Fibroblast of lung (primary cell): ENCODE measurements around the gene SEMA4G. TPM values are rescaled to one million over a fixed set of nuclear protein-coding genes. Genes with fewer than 3 reads are reported as not detected.

ENCODE experiments used
- DNase-seq, 2 donors: peaks; one replicate each; pipeline versions ENCODE4 v3.0.0 to v3.0.0-alpha.2; 2010; ENCODE audit warnings: low read depth in 2 of 2
- H2AFZ ChIP-seq: 2 replicates; pipeline ENCODE4 v1.5.1; 2012; ENCODE audit warnings: low read length, control low read depth, inconsistent platforms
- H3K27ac ChIP-seq: 2 replicates; pipeline ENCODE4 v1.5.1; 2011; ENCODE audit warnings: low read length, control low read depth; ENCODE audit not compliant: insufficient read depth
- H3K27me3 ChIP-seq: 2 replicates; pipeline ENCODE4 v1.5.1; 2011; ENCODE audit warnings: mild to moderate bottlenecking, low read length; ENCODE audit not compliant: control insufficient read depth, insufficient read depth
- H3K36me3 ChIP-seq: 2 replicates; pipeline ENCODE4 v1.5.1; 2011; ENCODE audit warnings: low read length; ENCODE audit not compliant: control insufficient read depth, insufficient read depth
- H3K4me1 ChIP-seq: 2 replicates; pipeline ENCODE4 v1.5.1; 2011; ENCODE audit warnings: low read length; ENCODE audit not compliant: control insufficient read depth, insufficient read depth; ENCODE audit errors: extremely low read depth
- H3K4me2 ChIP-seq: 2 replicates; pipeline ENCODE4 v1.5.1; 2011; ENCODE audit warnings: low read length, control low read depth; ENCODE audit not compliant: insufficient read depth; ENCODE audit errors: extremely low read depth
- H3K4me3 ChIP-seq, 4 experiments: fragments of 200-600 bp in 1 of 4; sonication (generic) in 1 of 4; replicated peaks in 1 of 4; 2 replicates each; pipeline ENCODE4 v1.5.1; 2011 to 2016; ENCODE audit warnings: low read length in 4 of 4, low read depth in 3 of 4, mild to moderate bottlenecking in 3 of 4, control low read depth in 2 of 4, inconsistent platforms in 1 of 4, mixed read lengths in 1 of 4; ENCODE audit not compliant: insufficient read depth in 1 of 4; ENCODE audit errors: control extremely low read depth in 1 of 4
- H3K79me2 ChIP-seq: 2 replicates; pipeline ENCODE4 v1.5.1; 2012; ENCODE audit warnings: mild to moderate bottlenecking, low read length, inconsistent platforms; ENCODE audit not compliant: control insufficient read depth, insufficient read depth
- H3K9ac ChIP-seq: 2 replicates; pipeline ENCODE4 v1.5.1; 2011; ENCODE audit warnings: mild to moderate bottlenecking, low read length, control low read depth; ENCODE audit not compliant: insufficient read depth
- H3K9me3 ChIP-seq: 2 replicates; pipeline ENCODE4 v1.5.1; 2012; ENCODE audit warnings: low read depth, low read length; ENCODE audit not compliant: control insufficient read depth, insufficient read depth
- H4K20me1 ChIP-seq: 2 replicates; pipeline ENCODE4 v1.5.1; 2011; ENCODE audit warnings: low read length; ENCODE audit not compliant: control insufficient read depth, insufficient read depth; ENCODE audit errors: extremely low read depth
- CTCF ChIP-seq, 2 donors: IDR thresholded peaks in 1 of 2; conservative IDR thresholded peaks in 1 of 2; 1 replicate in 1 of 2; 2 replicates in 1 of 2; pipeline ENCODE4 v1.5.1; 2011 to 2012; ENCODE audit warnings: low read length in 2 of 2, control low read depth in 1 of 2, inconsistent platforms in 1 of 2, low read depth in 1 of 2, mild to moderate bottlenecking in 1 of 2
- EZH2 ChIP-seq: IDR thresholded peaks from 2 replicates; pipeline ENCODE4 v1.5.1; 2012; ENCODE audit warnings: low read length, control low read depth, mild to moderate bottlenecking; ENCODE audit errors: missing control alignments
- polyA plus RNA-seq, 2 donors: library from polyadenylated mRNA; depleted of rRNA in 1 of 2; stranded (reverse) in 1 of 2; unstranded in 1 of 2; fragments of >200 nt; gene quantifications; 2 replicates each; pipeline ENCODE4 v1.2.1, GENCODE V29; 2011 to 2012; ENCODE audit warnings: missing spikeins in 1 of 2
- total RNA-seq: library from RNA; depleted of rRNA; stranded (reverse); fragments of >200 nt; gene quantifications from 2 replicates; pipeline ENCODE4 v1.2.1, GENCODE V29; 2014

Gene SEMA4G
- total and polyA plus RNA-seq, 2 donors (not counting 1 experiment from before 2014, with no cell fraction given): 1.8 to 3.2 TPM

DNA sequence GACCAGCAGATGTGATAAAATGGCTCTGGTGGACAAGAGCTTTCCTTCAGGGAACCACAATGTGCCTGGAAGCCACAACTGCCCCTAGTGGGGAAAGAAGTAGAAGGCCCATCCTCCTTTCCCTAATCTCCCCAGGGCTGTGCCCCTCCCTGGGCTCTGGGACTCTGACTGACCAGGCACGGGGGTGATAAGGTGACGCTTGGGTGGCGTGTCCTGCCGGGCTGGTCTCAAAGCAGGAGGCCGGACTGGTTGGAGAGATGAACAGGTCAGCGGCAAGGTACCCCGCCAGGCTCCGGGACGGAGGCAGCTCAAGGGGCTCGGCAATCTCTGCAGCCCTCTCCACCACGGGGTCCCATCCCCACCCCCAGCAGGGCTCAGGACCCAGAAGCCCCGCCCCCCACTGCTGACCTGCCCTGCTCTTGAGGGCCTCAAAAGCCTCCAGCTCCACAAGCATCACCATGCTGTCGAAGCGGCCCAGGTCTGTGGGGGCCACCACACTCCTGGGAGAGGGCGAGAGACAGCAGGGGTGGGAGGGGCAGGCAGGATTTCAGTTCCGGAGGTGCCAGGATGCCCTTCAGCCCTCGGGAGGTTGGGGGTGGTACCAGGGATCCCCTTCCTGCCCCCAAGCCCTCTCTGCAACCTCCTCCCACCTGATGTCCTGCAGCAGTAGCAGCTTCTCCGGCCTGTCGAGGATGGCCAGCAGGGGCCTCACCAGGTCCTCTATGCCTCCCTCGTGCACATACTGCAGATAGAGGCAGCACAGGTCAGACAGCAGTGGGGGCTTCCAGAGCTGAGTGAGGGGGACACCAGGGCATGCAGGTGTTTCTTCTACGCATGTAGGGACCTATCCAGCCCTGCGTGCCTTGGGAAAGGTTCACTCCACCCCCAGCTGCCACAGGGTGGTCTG lies 42.5 kb downstream of the SEMA4G start:
- Histone ChIP-seq H3K9me3 (no peaks in the 10 kb centered on the region), H3K27ac (no peak overlapping the region), H3K36me3 (peaks cover 9% of the 10 kb centered on the region), H2AFZ (no peak overlapping the region), H3K9ac (no peak overlapping the region), H3K4me1 (peaks cover 32% of the 10 kb centered on the region), H4K20me1 (no peaks in the 10 kb centered on the region), H3K27me3 (no peaks in the 10 kb centered on the region), H3K79me2 (no peaks in the 10 kb centered on the region), H3K4me2 (no peak overlapping the region), H3K4me3 (no peak overlapping the region)
- TF ChIP-seq CTCF (conservative IDR thresholded peaks at IDR 0.05 in 1 of 2, IDR thresholded peaks at IDR 0.05 in 1 of 2; ENCODE audit: low read depth in 1 of 2, low read length in 2 of 2): peak; percentile 40 to 52
- TF ChIP-seq EZH2: no peak
- DNase-seq: no peak

DNA sequence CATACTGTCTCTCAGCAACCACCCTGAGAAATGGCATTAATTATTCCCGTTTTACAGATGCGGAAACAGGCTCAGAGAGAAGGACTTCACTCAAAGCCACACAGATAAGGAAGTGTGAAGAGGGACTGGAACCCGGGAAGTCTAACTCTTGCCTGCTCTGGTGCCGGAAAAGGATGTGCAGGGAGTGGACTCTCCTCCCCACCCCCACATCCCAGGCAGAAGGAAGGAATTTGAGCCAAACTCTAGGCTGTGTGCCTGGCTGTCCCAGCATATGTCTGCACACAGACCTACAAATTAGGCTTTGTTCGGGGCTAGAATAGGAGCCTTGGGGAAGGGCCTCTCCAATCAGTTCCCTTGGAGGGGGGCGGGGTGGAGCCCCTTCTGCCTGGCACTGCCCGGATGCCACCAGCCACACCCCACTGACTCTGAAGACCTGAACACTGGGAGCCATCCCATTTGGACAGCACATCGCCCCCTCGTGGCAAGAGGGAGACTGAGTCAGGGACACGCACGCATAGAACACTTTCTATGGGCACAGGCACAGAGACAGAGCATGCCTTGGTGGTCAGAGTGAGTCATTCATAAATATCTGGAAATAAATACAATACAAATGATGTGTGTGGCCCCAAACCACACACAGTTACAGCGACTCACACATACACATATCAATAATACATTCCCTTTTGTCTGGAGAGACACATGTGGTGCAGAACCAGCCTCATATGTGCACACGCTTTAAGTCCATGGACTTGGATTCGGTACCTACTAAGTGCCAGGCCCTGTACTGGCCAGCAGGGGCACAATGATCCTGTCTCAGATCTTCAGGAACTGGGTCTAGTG lies 43.4 kb downstream of the SEMA4G start:
- H3K9me3 ChIP-seq: no peaks in the 10 kb centered on the region
- no peak overlapping the region for H2AFZ ChIP-seq
- peak; percentile 75 for TF ChIP-seq CTCF (conservative IDR thresholded peaks at IDR 0.05 in 1 of 2, IDR thresholded peaks at IDR 0.05 in 1 of 2; ENCODE audit: low read depth in 1 of 2, low read length in 2 of 2)
- no peak for TF ChIP-seq EZH2
- H3K4me1 ChIP-seq: peaks cover 25% of the 10 kb centered on the region
- peaks cover 4% of the 10 kb centered on the region for H3K36me3 ChIP-seq
- DNase-seq: peak; percentile 91 to 93
- H4K20me1 ChIP-seq: no peaks in the 10 kb centered on the region
- H3K9ac ChIP-seq: no peak overlapping the region
- H3K4me3 ChIP-seq: no peak overlapping the region
- no peaks in the 10 kb centered on the region for H3K27me3 ChIP-seq
- H3K4me2 ChIP-seq: no peak overlapping the region
- H3K79me2 ChIP-seq: no peaks in the 10 kb centered on the region
- peak overlapping the region; percentile 46 for H3K27ac ChIP-seq

DNA sequence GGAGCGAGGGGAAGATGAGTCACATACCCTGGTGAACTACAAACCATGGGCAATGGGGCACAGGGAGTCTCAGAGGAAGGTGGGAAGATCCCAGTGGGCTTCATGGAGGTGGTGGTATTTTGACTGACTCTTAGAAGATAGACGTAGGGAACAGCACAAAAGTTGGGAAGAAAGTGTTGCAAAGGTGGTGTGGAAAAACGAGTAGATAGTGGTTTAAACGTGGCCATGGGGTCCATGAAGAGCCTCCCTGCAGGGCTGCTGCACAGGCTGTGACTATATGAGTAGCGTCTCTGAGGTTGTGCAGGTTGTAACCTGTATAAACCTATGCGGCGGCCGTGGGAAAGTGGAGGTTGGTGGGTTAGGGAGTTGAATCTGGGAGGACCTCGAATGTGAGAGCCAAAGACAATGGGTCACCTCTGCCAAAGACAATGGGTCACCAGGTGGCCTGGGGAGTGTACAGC lies 44.1 kb downstream of the SEMA4G start:
- no peak overlapping the region for H3K4me2 ChIP-seq
- H3K27me3 ChIP-seq: no peaks in the 10 kb centered on the region
- peak overlapping the region; percentile 46 for H3K27ac ChIP-seq
- no peaks in the 10 kb centered on the region for H3K9me3 ChIP-seq
- TF ChIP-seq EZH2 (no peak), CTCF (conservative IDR thresholded peaks at IDR 0.05 in 1 of 2, IDR thresholded peaks at IDR 0.05 in 1 of 2; ENCODE audit: low read depth in 1 of 2, low read length in 2 of 2) (no peak)
- no peak overlapping the region for H2AFZ ChIP-seq
- H3K36me3 ChIP-seq: no peaks in the 10 kb centered on the region
- H3K9ac ChIP-seq: no peak overlapping the region
- H3K79me2 ChIP-seq: no peaks in the 10 kb centered on the region
- DNase-seq: no peak
- H3K4me3 ChIP-seq: no peak overlapping the region
- no peaks in the 10 kb centered on the region for H4K20me1 ChIP-seq
- peaks cover 22% of the 10 kb centered on the region for H3K4me1 ChIP-seq
